ENCODE results near the gene DUS4L.

DUS4L gene

DNA sequence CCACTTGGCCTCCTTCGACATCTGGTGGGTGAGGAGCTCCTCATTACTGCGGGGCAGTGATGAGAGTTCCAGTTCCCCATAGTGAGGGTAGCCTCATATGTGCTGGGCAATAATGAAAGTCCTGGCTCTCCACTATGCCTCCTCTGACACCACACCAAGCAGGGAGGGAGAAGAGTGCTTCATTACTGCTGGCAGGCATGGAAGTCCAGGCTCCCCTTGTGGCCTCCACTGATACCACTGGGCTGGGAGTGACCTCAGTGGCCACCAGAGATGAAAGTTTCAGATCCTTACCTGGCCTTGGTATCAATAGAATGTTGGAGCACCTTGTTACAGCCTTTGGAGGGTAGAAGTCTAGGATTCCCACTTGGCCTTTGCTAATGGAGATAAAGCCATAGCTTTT lies 6.5 kb downstream of the DUS4L start:
- H3K36me3 ChIP-seq (ENCODE audit: insufficient read depth, low read length), result peaks cover 60% of the 10 kb centered on the region
- H3K27me3 ChIP-seq (ENCODE audit: insufficient read depth, low read length), result no peaks in the 10 kb centered on the region
- no peaks in the 10 kb centered on the region for H3F3A ChIP-seq (ENCODE audit: insufficient read depth, low read length)

DNA sequence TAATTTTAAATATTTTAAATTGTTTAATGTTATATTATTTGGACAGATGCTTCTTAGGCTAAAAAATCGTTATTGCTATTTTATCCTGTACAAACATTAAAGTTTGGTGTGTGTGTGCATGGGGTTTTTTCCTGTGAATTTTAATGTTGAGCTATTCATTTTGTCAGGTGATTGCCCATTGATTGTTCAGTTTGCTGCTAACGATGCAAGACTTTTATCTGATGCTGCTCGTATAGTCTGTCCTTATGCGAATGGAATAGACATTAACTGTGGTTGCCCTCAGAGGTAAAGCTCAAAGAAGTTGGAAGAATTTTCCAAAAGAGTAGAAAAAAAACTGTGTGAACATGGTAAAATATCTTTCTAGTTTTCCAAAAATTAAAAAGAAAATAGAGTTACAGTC lies 9.8 kb downstream of the DUS4L start:
- Histone ChIP-seq H3K79me2 (ENCODE audit: insufficient read depth, low read length) (no peaks in the 10 kb centered on the region), H3K4me3 (ENCODE audit: low read depth, low read length, poor library complexity, severe bottlenecking) (no peak overlapping the region), H3K36me3 (ENCODE audit: insufficient read depth, low read length) (peaks cover 47% of the 10 kb centered on the region), H3K9me3 (ENCODE audit: low read length) (no peaks in the 10 kb centered on the region), H2AFZ (ENCODE audit: low read length) (no peak overlapping the region), H3K9ac (ENCODE audit: low read length) (no peak overlapping the region), H3K4me1 (ENCODE audit: insufficient read depth, low read length, severe bottlenecking) (no peaks in the 10 kb centered on the region), H3F3A (ENCODE audit: insufficient read depth, low read length) (peaks cover 14% of the 10 kb centered on the region; the same call in 1 of the 2 replicates), H3K9me2 (ENCODE audit: low read depth, low read length) (no peaks in the 10 kb centered on the region), H4K20me1 (ENCODE audit: insufficient read depth, low read length) (no peaks in the 10 kb centered on the region), H3K4me2 (ENCODE audit: low read length) (no peak overlapping the region), H3K27ac (ENCODE audit: low read depth, low read length, poor library complexity, severe bottlenecking) (no peak overlapping the region), H3K27me3 (ENCODE audit: insufficient read depth, low read length) (no peaks in the 10 kb centered on the region)
- TF ChIP-seq, protein P1, sequence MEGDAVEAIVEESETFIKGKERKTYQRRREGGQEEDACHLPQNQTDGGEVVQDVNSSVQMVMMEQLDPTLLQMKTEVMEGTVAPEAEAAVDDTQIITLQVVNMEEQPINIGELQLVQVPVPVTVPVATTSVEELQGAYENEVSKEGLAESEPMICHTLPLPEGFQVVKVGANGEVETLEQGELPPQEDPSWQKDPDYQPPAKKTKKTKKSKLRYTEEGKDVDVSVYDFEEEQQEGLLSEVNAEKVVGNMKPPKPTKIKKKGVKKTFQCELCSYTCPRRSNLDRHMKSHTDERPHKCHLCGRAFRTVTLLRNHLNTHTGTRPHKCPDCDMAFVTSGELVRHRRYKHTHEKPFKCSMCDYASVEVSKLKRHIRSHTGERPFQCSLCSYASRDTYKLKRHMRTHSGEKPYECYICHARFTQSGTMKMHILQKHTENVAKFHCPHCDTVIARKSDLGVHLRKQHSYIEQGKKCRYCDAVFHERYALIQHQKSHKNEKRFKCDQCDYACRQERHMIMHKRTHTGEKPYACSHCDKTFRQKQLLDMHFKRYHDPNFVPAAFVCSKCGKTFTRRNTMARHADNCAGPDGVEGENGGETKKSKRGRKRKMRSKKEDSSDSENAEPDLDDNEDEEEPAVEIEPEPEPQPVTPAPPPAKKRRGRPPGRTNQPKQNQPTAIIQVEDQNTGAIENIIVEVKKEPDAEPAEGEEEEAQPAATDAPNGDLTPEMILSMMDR (IDR thresholded peaks at IDR 0.05; ENCODE audit: low read length), result no peak
- TF ChIP-seq EZH2 (IDR thresholded peaks at IDR 0.05; ENCODE audit: borderline replicate concordance, low read length), result no peak

More for the DNA sequence above, 6.5 kb downstream of the DUS4L start:
- no peak overlapping the region for H3K27ac ChIP-seq (ENCODE audit: low read depth, low read length, poor library complexity, severe bottlenecking)
- no peak overlapping the region for H2AFZ ChIP-seq (ENCODE audit: low read length)
- H3K4me3 ChIP-seq (ENCODE audit: low read depth, low read length, poor library complexity, severe bottlenecking), result no peak overlapping the region
- no peak overlapping the region for H3K4me2 ChIP-seq (ENCODE audit: low read length)
- no peaks in the 10 kb centered on the region for H3K9me2 ChIP-seq (ENCODE audit: low read depth, low read length)
- H3K79me2 ChIP-seq (ENCODE audit: insufficient read depth, low read length), result no peaks in the 10 kb centered on the region
- no peaks in the 10 kb centered on the region for H3K9me3 ChIP-seq (ENCODE audit: low read length)
- TF ChIP-seq, protein P1 (IDR thresholded peaks at IDR 0.05; ENCODE audit: low read length), result no peak
- TF ChIP-seq EZH2 (IDR thresholded peaks at IDR 0.05; ENCODE audit: borderline replicate concordance, low read length), result no peak
- H3K4me1 ChIP-seq (ENCODE audit: insufficient read depth, low read length, severe bottlenecking), result peaks cover 7% of the 10 kb centered on the region
- H3K9ac ChIP-seq (ENCODE audit: low read length), result no peak overlapping the region
- H4K20me1 ChIP-seq (ENCODE audit: insufficient read depth, low read length), result no peaks in the 10 kb centered on the region

GRCh38 chr7:107579554-107579884 lies 15.7 kb downstream of the DUS4L start:
- peak overlapping the region; percentile 65 for H3K27ac ChIP-seq (ENCODE audit: low read depth, low read length, poor library complexity, severe bottlenecking)
- H3K9ac ChIP-seq (ENCODE audit: low read length), result peak overlapping the region; percentile 95
- no peaks in the 10 kb centered on the region for H4K20me1 ChIP-seq (ENCODE audit: insufficient read depth, low read length)
- no peaks in the 10 kb centered on the region for H3K9me2 ChIP-seq (ENCODE audit: low read depth, low read length)
- peak overlapping the region; percentile 91 for H3K4me2 ChIP-seq (ENCODE audit: low read length)
- H3K36me3 ChIP-seq (ENCODE audit: insufficient read depth, low read length), result peaks cover 18% of the 10 kb centered on the region
- peak overlapping the region; percentile 48 for H2AFZ ChIP-seq (ENCODE audit: low read length)
- H3K4me3 ChIP-seq (ENCODE audit: low read depth, low read length, poor library complexity, severe bottlenecking), result peak overlapping the region; percentile 90
- peaks cover 36% of the 10 kb centered on the region for H3K4me1 ChIP-seq (ENCODE audit: insufficient read depth, low read length, severe bottlenecking)
- TF ChIP-seq, protein P1 (IDR thresholded peaks at IDR 0.05; ENCODE audit: low read length), result no peak
- TF ChIP-seq EZH2 (IDR thresholded peaks at IDR 0.05; ENCODE audit: borderline replicate concordance, low read length), result no peak
- no peaks in the 10 kb centered on the region for H3K27me3 ChIP-seq (ENCODE audit: insufficient read depth, low read length)
- H3K9me3 ChIP-seq (ENCODE audit: low read length), result no peaks in the 10 kb centered on the region
- peaks cover 14% of the 10 kb centered on the region; the same call in 1 of the 2 replicates for H3F3A ChIP-seq (ENCODE audit: insufficient read depth, low read length)
- peaks cover 13% of the 10 kb centered on the region for H3K79me2 ChIP-seq (ENCODE audit: insufficient read depth, low read length)

All from OCI-LY1 (cell line).